Adrenal gland (tissue), 12 donors: Measurements from ENCODE around the gene ANKMY1. TPM values are rescaled to one million over a fixed set of nuclear protein-coding genes. Genes with fewer than 3 reads are reported as not detected.

Source experiments
- DNase-seq, 7 donors: peaks; one replicate each; pipeline ENCODE4 v3.0.0-alpha.2; 2019 to 2020
- H3K27ac ChIP-seq, 5 donors: fragments of 200-600 bp; sonication (generic) in 4 of 5; 1 replicate in 3 of 5; 2 replicates in 2 of 5; pipeline versions ENCODE4 v1.5.1 to v1.8.0; 2016 to 2020; ENCODE audit warnings: mild to moderate bottlenecking in 1 of 5
- H3K27me3 ChIP-seq: fragments of 200-600 bp; 2 replicates; pipeline ENCODE4 v1.8.0; 2021
- H3K36me3 ChIP-seq, 2 donors: fragments of 200-600 bp; replicated peaks in 1 of 2; 1 replicate in 1 of 2; 2 replicates in 1 of 2; pipeline versions ENCODE4 v1.5.1 to v1.8.0; 2018 to 2022
- H3K4me1 ChIP-seq, 2 donors: fragments of 200-600 bp; replicated peaks in 1 of 2; 1 replicate in 1 of 2; 2 replicates in 1 of 2; pipeline versions ENCODE4 v1.5.1 to v1.8.0; 2018 to 2021
- H3K4me3 ChIP-seq, 4 donors: fragments of 200-600 bp; sonication (generic) in 3 of 4; one replicate each; pipeline ENCODE4 v1.5.1; 2016 to 2018
- H3K9me3 ChIP-seq, 3 donors: fragments of 200-600 bp; sonication (generic) in 1 of 3; replicated peaks in 1 of 3; 1 replicate in 2 of 3; 2 replicates in 1 of 3; pipeline versions ENCODE4 v1.5.1 to v1.8.0; 2016 to 2021
- POLR2A ChIP-seq, 2 donors: fragments of 450-650 bp; IDR thresholded peaks; one replicate each; pipeline ENCODE4 v1.6.1; 2017; ENCODE audit warnings: antibody characterized with exemption in 2 of 2, mild to moderate bottlenecking in 2 of 2, moderate library complexity in 1 of 2
- WGBS, 4 donors: extraction: QIAGEN DNeasy Blood & Tissue Kit in 2 of 4; methylation state at CpG; one replicate each; pipeline versions ENCODE4 v1.1.5 to v1.1.7; 2013 to 2017; 5-methylcytosine and 5-hydroxymethylcytosine counted together
- intact Hi-C, 2 donors: fragments of 100-400 bp; cut with DNase I; formaldehyde crosslinking; loops; one replicate each; pipeline versions ENCODE4 v1.14.1 to v1.15.0; 2022 to 2023
- polyA plus RNA-seq, 3 donors: library from polyadenylated mRNA; stranded (reverse); fragments of 200-250 nt in 2 of 3; fragments of 350-450 nt in 1 of 3; fragmentation: Illumina TruSeq in 1 of 3; extraction: RNeasy Lipid Tissue Mini Kit (QIAGEN cat#74804) in 1 of 3; gene quantifications; one replicate each; pipeline ENCODE4 v1.2.3, GENCODE V29; 2013 to 2014
- total RNA-seq, 9 donors: library from RNA; depleted of rRNA in 4 of 9; stranded (reverse); fragments of >200 nt in 4 of 9; fragments of 120-200 nt in 1 of 9; fragmentation: NEBNext Ultra II Directional in 1 of 9; extraction: Animal tissue kit (Norgen Biotek cat#: 25700) in 1 of 9; gene quantifications; one replicate each; pipeline versions ENCODE4 v1.1.0 to v1.2.4, GENCODE V29; 2013 to 2023
- TF ChIP-seq, protein P1 (sequence below), 6 experiments: fragments of 450-650 bp in 4 of 6; fragments of 200-600 bp in 2 of 6; sonication (generic) in 1 of 6; IDR thresholded peaks; 1 replicate in 5 of 6; 2 replicates in 1 of 6; pipeline versions ENCODE4 v1.5.1 to v1.8.0; 2016 to 2021; ENCODE audit warnings: antibody characterized with exemption in 6 of 6, mild to moderate bottlenecking in 2 of 6, moderate library complexity in 1 of 6
- donor health status: healthy with polysubstance abuse.
- donor health status: Bipolar disorder and iron deficiency.
- donor health status: DM: yes; HTN: yes; CAD: no.
- donor health status: DM: no; HTN: no; CAD: no.
- donor health status: DM: no; HTN: no; CAD: no.
- donor health status: DM: yes; HTN: yes; CAD: no.

The ANKMY1 gene
- total and polyA plus RNA-seq, 12 donors, result 7.2 to 31.7 (median 12.0) TPM

- DNase-seq, result peak in 6 of 7 donors; percentile 1 to 57 (median 16)
- H3K4me1 ChIP-seq, result peaks cover 6 to 20% of the 10 kb centered on the region in 2 donors
- H3K4me3 ChIP-seq, result no peak overlapping the region
- TF ChIP-seq, protein P1, sequence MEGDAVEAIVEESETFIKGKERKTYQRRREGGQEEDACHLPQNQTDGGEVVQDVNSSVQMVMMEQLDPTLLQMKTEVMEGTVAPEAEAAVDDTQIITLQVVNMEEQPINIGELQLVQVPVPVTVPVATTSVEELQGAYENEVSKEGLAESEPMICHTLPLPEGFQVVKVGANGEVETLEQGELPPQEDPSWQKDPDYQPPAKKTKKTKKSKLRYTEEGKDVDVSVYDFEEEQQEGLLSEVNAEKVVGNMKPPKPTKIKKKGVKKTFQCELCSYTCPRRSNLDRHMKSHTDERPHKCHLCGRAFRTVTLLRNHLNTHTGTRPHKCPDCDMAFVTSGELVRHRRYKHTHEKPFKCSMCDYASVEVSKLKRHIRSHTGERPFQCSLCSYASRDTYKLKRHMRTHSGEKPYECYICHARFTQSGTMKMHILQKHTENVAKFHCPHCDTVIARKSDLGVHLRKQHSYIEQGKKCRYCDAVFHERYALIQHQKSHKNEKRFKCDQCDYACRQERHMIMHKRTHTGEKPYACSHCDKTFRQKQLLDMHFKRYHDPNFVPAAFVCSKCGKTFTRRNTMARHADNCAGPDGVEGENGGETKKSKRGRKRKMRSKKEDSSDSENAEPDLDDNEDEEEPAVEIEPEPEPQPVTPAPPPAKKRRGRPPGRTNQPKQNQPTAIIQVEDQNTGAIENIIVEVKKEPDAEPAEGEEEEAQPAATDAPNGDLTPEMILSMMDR (IDR thresholded peaks at IDR 0.05), result no peak
- no peak for TF ChIP-seq POLR2A (IDR thresholded peaks at IDR 0.05)
- 95 to 97% (median 96%) methylated on average over 7 to 21 of the region's 21 CpGs for WGBS, 4 donors
- no peak overlapping the region for H3K27ac ChIP-seq
- H3K36me3 ChIP-seq, result peaks cover 0 to 29% of the 10 kb centered on the region in 2 donors
- intact Hi-C loops, result no loop called here
- no peaks in the 10 kb centered on the region for H3K9me3 ChIP-seq
- H3K27me3 ChIP-seq, result no peaks in the 10 kb centered on the region
Measured at GRCh38 chr2:240463866-240464481, 93.8 kb downstream of the ANKMY1 start.

DNA sequence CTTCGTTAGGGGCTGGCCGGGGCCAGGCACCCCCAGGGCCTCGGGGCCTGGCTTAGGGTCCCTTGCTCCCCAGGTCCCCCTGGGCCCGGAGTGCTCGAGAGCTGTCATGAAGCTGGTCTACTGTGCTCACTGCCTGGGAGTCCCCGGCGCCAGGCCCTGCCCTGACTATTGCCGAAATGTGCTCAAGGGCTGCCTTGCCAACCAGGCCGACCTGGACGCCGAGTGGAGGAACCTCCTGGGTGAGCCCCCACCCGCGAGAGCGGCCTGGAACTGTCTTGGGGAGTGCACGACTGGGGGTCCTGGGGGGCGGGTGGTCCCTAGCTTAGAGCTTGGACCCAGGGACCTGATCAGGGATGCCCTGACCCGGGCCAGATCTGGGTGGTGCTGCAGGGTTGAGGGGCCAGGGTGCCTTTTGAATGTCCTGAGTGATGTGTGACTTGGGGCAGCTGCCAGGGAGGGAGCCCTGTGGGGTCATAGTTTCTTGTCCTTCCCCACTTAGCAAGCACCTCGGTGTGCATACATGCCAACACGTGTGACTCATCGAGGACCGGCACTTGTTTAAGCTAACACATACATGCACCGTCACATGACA, 94.4 kb downstream of the ANKMY1 start:
- TF ChIP-seq, protein P1 (IDR thresholded peaks at IDR 0.05), result no peak
- TF ChIP-seq POLR2A (IDR thresholded peaks at IDR 0.05), result no peak
- intact Hi-C loops, result no loop called here
- Histone ChIP-seq H3K27me3 (no peaks in the 10 kb centered on the region), H3K4me1 (peaks cover 6 to 20% of the 10 kb centered on the region in 2 donors), H3K4me3 (no peak overlapping the region), H3K9me3 (no peaks in the 10 kb centered on the region), H3K36me3 (peaks cover 0 to 29% of the 10 kb centered on the region in 2 donors), H3K27ac (no peak overlapping the region)
- WGBS, 4 donors, result 91 to 93% (median 92%) methylated on average over 14 to 22 of the region's 22 CpGs; no CpG with 5 or more reads in 1 of the 4 donors
- peak; percentile 8 to 49 (median 22) for DNase-seq

GRCh38 chr2:240462707-240463273, 95.0 kb downstream of the ANKMY1 start:
- H3K9me3 ChIP-seq, result no peaks in the 10 kb centered on the region
- H3K36me3 ChIP-seq, result peaks cover 0 to 29% of the 10 kb centered on the region in 2 donors
- no peak overlapping the region for H3K4me3 ChIP-seq
- peak in 3 of 7 donors; percentile 1 to 18 (median 13) for DNase-seq
- TF ChIP-seq POLR2A (IDR thresholded peaks at IDR 0.05), result no peak
- TF ChIP-seq, protein P1 (IDR thresholded peaks at IDR 0.05), result no peak
- intact Hi-C loops, result no loop called here
- WGBS, 4 donors, result 86 to 92% (median 90%) methylated on average over 2 to 16 of the region's 16 CpGs
- no peaks in the 10 kb centered on the region for H3K27me3 ChIP-seq
- peaks cover 6 to 16% of the 10 kb centered on the region in 2 donors for H3K4me1 ChIP-seq
- H3K27ac ChIP-seq, result no peak overlapping the region

DNA sequence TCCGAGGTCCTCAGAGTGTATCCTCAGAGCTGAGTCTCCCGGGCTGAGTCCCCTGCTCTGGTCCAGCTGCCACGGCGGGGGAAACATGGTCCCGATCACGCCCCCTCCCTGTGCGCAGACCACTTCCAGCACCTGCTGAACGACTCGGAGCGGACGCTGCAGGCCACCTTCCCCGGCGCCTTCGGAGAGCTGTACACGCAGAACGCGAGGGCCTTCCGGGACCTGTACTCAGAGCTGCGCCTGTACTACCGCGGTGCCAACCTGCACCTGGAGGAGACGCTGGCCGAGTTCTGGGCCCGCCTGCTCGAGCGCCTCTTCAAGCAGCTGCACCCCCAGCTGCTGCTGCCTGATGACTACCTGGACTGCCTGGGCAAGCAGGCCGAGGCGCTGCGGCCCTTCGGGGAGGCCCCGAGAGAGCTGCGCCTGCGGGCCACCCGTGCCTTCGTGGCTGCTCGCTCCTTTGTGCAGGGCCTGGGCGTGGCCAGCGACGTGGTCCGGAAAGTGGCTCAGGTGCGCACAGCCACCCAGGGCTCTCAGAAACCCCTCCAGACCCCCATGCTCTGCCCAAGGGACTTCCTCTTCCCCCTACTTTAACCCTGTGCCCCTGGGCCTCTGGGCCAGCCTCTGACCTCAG, 95.6 kb downstream of the ANKMY1 start:
- H3K27me3 ChIP-seq, result no peaks in the 10 kb centered on the region
- no peak overlapping the region for H3K27ac ChIP-seq
- H3K4me3 ChIP-seq, result no peak overlapping the region
- peak in 5 of 7 donors; percentile 6 to 52 (median 13) for DNase-seq
- 94 to 97% (median 95%) methylated on average over 20 to 41 of the region's 41 CpGs for WGBS, 4 donors
- H3K4me1 ChIP-seq, result peaks cover 6 to 10% of the 10 kb centered on the region in 2 donors
- no peak for TF ChIP-seq POLR2A (IDR thresholded peaks at IDR 0.05)
- TF ChIP-seq, protein P1 (IDR thresholded peaks at IDR 0.05), result no peak
- no peaks in the 10 kb centered on the region for H3K9me3 ChIP-seq
- peaks cover 0 to 29% of the 10 kb centered on the region in 2 donors for H3K36me3 ChIP-seq
- intact Hi-C loops, result no loop called here
